Common myeloid progenitor, CD34-positive (primary cell): ENCODE results near the gene PLXDC1.
A peak's percentile ranks its signal among the peaks of the same experiment; 100 is the strongest.

Experiments
- CTCF ChIA-PET: fragments of 350-600 bp; sonication (Branson Sonifier 250); formaldehyde crosslinking; loops from one replicate; lab custom pipeline; 2021; ENCODE audit warnings: antibody characterized with exemption; lab: Charles Lee
- POLR2A ChIA-PET: fragments of 350-600 bp; sonication (Branson Sonifier 250); formaldehyde crosslinking; loops from one replicate; lab custom pipeline; 2021; ENCODE audit warnings: antibody characterized with exemption; lab: Charles Lee
- DNase-seq, 3 donors: peaks; one replicate each; pipeline versions ENCODE4 v3.0.0 to v3.0.0-alpha.2; 2013
- H3K27ac ChIP-seq, 2 experiments: 1 replicate in 1 of 2; 2 replicates in 1 of 2; pipeline ENCODE4 v1.7.0; 2013; ENCODE audit warnings: inconsistent platforms in 2 of 2, low read length in 2 of 2, mild to moderate bottlenecking in 2 of 2, low read depth in 1 of 2, moderate library complexity in 1 of 2; ENCODE audit not compliant: severe bottlenecking in 2 of 2, insufficient read depth in 1 of 2, poor library complexity in 1 of 2
- H3K27me3 ChIP-seq, 5 experiments: replicated peaks in 2 of 5; 1 replicate in 3 of 5; 2 replicates in 2 of 5; pipeline versions ENCODE4 v1.6.1 to v1.7.0; 2013; ENCODE audit warnings: low read length in 4 of 5, mild to moderate bottlenecking in 2 of 5, moderate library complexity in 2 of 5, inconsistent platforms in 1 of 5; ENCODE audit not compliant: insufficient read depth in 5 of 5, control insufficient read depth in 4 of 5
- H3K36me3 ChIP-seq, 4 experiments: 1 replicate in 2 of 4; 2 replicates in 2 of 4; pipeline versions ENCODE4 v1.6.1 to v1.7.0; 2013; ENCODE audit warnings: low read length in 3 of 4, control low read depth in 1 of 4, mild to moderate bottlenecking in 1 of 4; ENCODE audit not compliant: control insufficient read depth in 4 of 4, insufficient read depth in 4 of 4
- H3K4me1 ChIP-seq, 4 experiments: 1 replicate in 3 of 4; 2 replicates in 1 of 4; pipeline versions ENCODE4 v1.6.1 to v1.7.1; 2013; ENCODE audit warnings: low read length in 3 of 4, mild to moderate bottlenecking in 3 of 4, control low read depth in 1 of 4, inconsistent platforms in 1 of 4, moderate library complexity in 1 of 4; ENCODE audit not compliant: control insufficient read depth in 4 of 4, insufficient read depth in 4 of 4; ENCODE audit errors: control extremely low read depth in 1 of 4
- H3K4me3 ChIP-seq, 7 experiments: 1 replicate in 4 of 7; 2 replicates in 3 of 7; pipeline versions ENCODE4 v1.5.1 to v1.7.0; 2013; ENCODE audit warnings: mild to moderate bottlenecking in 7 of 7, low read length in 6 of 7, moderate library complexity in 6 of 7, inconsistent platforms in 2 of 7, low read depth in 2 of 7, control low read depth in 1 of 7; ENCODE audit not compliant: insufficient read depth in 4 of 7, control insufficient read depth in 1 of 7; ENCODE audit errors: extremely low read depth in 1 of 7
- H3K9me3 ChIP-seq, 5 experiments: 1 replicate in 4 of 5; 2 replicates in 1 of 5; pipeline versions ENCODE4 v1.6.1 to v1.7.1; 2013; ENCODE audit warnings: low read length in 4 of 5, mild to moderate bottlenecking in 2 of 5, inconsistent platforms in 1 of 5, low read depth in 1 of 5, moderate library complexity in 1 of 5; ENCODE audit not compliant: control insufficient read depth in 4 of 5, insufficient read depth in 2 of 5; ENCODE audit errors: control extremely low read depth in 1 of 5
- WGBS: methylation state at CpG from one replicate; pipeline ENCODE4 v1.1.5; 2013; ENCODE audit not compliant: insufficient coverage; 5-methylcytosine and 5-hydroxymethylcytosine counted together

Gene PLXDC1

DNA sequence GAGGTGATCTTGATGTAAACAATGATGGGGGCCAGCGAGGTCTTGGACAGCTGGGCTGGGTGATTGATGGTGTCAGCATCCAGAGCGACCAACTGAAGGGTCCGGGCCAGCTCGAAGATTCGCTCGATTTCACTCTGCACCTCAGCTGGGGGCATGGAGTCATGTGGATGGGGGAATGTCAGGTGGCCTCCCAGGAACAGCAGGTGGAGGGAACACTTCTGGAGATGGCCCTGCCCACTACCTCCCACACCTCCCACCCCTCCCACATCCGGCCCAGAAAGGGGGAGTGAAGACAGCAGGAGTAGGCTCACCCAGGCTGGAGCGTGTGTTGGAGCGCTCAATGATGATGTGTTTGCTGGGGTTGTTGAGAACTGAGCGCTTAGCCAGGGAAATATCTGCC, 32.3 kb upstream of the PLXDC1 start:
- 100% methylated on average over 1 of the region's 10 CpGs for WGBS
- ChIA-PET CTCF (interaction anchor here (0.8 to 2.7 kb wide), 6 partner anchors 9 to 19 kb away, joined by 3 to 14 read pairs (median 5); partner anchors contain the start of gene ARL5C), POLR2A (no interaction called here)
- Histone ChIP-seq H3K9me3 (no peaks in the 10 kb centered on the region), H3K36me3 (peaks cover 5 to 39% (median 22%) of the 10 kb centered on the region in 4 experiments), H3K4me1 (peaks cover 0 to 5% (median 3%) of the 10 kb centered on the region in 4 experiments), H3K27ac (no peak overlapping the region), H3K27me3 (no peaks in the 10 kb centered on the region), H3K4me3 (no peak overlapping the region)
- DNase-seq = no peak

DNA sequence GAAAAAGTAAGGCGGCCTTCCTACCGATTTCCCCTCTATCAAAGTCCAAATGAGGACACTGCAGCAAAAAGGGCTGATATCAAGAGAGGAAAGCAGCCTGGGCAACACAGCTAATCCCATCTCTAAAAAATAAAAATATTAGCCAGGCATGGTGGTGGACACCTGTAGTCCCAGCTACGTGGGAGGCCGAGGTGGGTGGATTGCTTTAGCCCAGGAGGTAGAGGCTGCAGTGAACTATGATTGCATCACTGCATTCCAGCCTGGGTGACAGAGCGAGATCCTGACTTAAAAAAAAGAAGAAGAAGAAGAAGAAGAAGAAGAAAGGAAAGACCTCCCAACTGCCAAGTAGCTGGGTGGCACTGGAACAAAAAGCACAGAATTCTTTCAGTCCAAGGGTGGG, 31.6 kb upstream of the PLXDC1 start:
- no peaks in the 10 kb centered on the region for H3K9me3 ChIP-seq
- no peak overlapping the region for H3K4me3 ChIP-seq
- H3K36me3 ChIP-seq = peaks cover 5 to 39% (median 23%) of the 10 kb centered on the region in 4 experiments
- ChIA-PET POLR2A (no interaction called here), CTCF (interaction anchor here (0.7 to 2.7 kb wide), 7 partner anchors 8 to 61 kb away, joined by 3 to 14 read pairs (median 5); partner anchors contain the start of gene ARL5C)
- no peak overlapping the region for H3K27ac ChIP-seq
- peaks cover 0 to 5% (median 3%) of the 10 kb centered on the region in 4 experiments for H3K4me1 ChIP-seq
- WGBS = 100% methylated on average over 2 of the region's 5 CpGs
- H3K27me3 ChIP-seq = no peaks in the 10 kb centered on the region
- DNase-seq = no peak

DNA sequence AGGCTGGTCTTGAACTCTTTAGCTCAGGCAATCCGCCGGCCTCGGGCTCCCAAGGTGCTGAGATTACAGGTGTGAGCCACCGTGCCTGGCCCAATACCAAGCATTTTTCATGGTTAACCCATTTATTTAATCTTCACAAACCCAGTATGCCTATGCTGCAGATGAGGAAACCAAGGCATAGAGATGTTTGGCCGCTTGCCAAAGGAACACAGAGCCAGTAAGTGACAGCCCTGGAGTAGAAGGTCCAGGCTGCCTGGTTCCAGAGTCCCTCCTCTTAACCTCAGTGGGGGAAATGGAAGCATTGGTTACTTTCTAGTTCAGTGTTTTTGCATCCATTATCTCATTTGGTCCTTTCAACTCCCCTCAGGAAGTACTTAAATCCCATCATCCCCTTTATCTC, 29.9 kb upstream of the PLXDC1 start:
- no peaks in the 10 kb centered on the region for H3K9me3 ChIP-seq
- DNase-seq = no peak
- H3K27ac ChIP-seq = no peak overlapping the region
- POLR2A ChIA-PET = no interaction called here
- peaks cover 5 to 45% (median 19%) of the 10 kb centered on the region in 4 experiments for H3K36me3 ChIP-seq
- 92% methylated on average over 2 of the region's 5 CpGs for WGBS
- CTCF ChIA-PET = no interaction called here
- no peaks in the 10 kb centered on the region for H3K27me3 ChIP-seq
- H3K4me3 ChIP-seq = no peak overlapping the region
- peaks cover 0 to under 1% (median 0%) of the 10 kb centered on the region in 4 experiments for H3K4me1 ChIP-seq

DNA sequence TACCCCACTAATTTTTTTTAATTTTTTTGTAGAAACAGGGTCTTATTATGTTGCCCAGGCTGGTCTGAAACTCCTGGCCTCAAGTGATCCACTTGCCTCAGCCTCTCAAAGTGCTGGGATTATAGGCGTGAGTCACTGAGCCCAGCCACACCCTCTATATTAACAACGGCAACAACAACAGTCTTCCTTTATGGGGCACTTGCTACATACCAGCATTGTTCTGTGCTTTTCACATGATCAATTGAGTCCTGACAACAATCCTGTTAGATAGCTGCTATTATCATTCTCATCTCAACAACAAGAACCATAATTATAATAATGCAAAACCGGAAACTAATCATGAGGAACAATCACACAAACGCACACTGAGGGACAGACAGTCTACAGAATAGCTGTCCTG, 27.1 kb upstream of the PLXDC1 start:
- Histone ChIP-seq H3K36me3 (peaks cover 3 to 34% (median 6%) of the 10 kb centered on the region in 4 experiments), H3K27me3 (no peaks in the 10 kb centered on the region), H3K9me3 (no peaks in the 10 kb centered on the region), H3K4me1 (peaks cover 0 to 13% (median 10%) of the 10 kb centered on the region in 4 experiments), H3K4me3 (no peak overlapping the region), H3K27ac (no peak overlapping the region)
- WGBS = 97% methylated on average over 4 of the region's 4 CpGs
- DNase-seq = no peak
- POLR2A ChIA-PET = no interaction called here
- CTCF ChIA-PET = interaction anchor here (0.6 to 5.9 kb wide), 4 partner anchors 10 to 195 kb away, joined by 3 to 60 read pairs (median 8); partner anchors contain the start of gene ARL5C

DNA sequence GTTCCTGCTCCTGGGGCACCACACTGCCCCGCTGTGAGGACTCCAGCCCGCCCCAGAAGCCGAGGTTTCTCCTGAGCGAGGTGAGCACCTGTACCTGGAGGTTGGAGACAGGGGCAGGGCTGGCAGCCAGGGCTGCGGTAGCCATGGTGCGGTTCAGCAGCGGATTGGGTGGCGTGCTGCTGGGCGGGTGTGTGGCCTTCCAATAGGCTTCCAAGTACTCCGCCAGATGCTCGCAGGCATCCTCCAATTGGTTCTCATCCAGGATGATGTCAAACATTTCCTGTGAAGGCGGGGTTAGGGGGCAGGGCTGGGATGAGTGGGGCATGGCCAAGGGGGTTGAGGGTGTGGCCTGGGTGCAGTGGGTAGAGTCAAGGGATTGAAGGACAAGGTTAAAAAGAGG, 25.8 kb upstream of the PLXDC1 start:
- H3K9me3 ChIP-seq = no peaks in the 10 kb centered on the region
- no peaks in the 10 kb centered on the region for H3K27me3 ChIP-seq
- no peak overlapping the region for H3K4me3 ChIP-seq
- H3K36me3 ChIP-seq = peaks cover 0 to 27% (median 4%) of the 10 kb centered on the region in 4 experiments
- POLR2A ChIA-PET = no interaction called here
- DNase-seq = peak in 2 of 3 donors; percentile 30 to 42
- CTCF ChIA-PET = interaction anchor here (0.6 to 5.9 kb wide), 4 partner anchors 12 to 194 kb away, joined by 3 to 60 read pairs (median 8); partner anchors contain the start of gene ARL5C
- H3K27ac ChIP-seq = no peak overlapping the region
- 98% methylated on average over 11 of the region's 12 CpGs for whole genome bisulfite sequencing
- H3K4me1 ChIP-seq = peaks cover 0 to 25% (median 21%) of the 10 kb centered on the region in 4 experiments

DNA sequence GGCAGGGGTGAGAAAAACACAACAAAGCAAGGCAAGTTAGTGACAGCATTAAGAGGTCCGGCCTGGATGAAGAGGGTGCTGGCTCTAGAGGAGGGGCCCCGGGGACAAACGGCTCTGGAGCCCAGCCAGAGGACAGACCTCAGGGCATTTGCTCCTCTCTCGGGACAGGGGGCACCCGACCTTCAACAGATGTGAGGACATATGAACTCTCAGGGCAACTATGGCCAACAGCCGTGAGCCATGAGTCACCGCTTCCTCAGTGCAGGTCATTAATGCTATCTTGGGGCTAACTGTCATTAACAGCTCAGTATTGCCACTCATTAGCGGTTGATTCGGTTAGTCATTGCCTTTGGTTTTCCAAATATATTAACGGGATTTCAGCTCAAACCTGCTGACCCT, 24.3 kb upstream of the PLXDC1 start:
- H3K4me3 ChIP-seq = no peak overlapping the region
- CTCF ChIA-PET = interaction anchor here (0.9 to 8.7 kb wide), 18 partner anchors 8 to 308 kb away, joined by 3 to 86 read pairs (median 6); partner anchors contain the start of genes ARL5C and PLXDC1
- POLR2A ChIA-PET = interaction anchor here (2.6 kb wide), 1 partner anchor 22 kb away, joined by 9 read pairs; no protein-coding TSS in a partner anchor

More for the DNA sequence above, 24.3 kb upstream of the PLXDC1 start:
- 95% methylated on average over 10 of the region's 10 CpGs for WGBS
- Histone ChIP-seq H3K27me3 (no peaks in the 10 kb centered on the region), H3K27ac (no peak overlapping the region), H3K9me3 (no peaks in the 10 kb centered on the region), H3K36me3 (peaks cover 0 to 24% (median 4%) of the 10 kb centered on the region in 4 experiments), H3K4me1 (peaks cover 4 to 36% (median 25%) of the 10 kb centered on the region in 4 experiments)
- DNase-seq = no peak
